Measurements from ENCODE around the gene BICRAL. TPM values are rescaled to one million over a fixed set of nuclear protein-coding genes. Genes with fewer than 3 reads are reported as not detected.

Gene BICRAL
- total RNA-seq, result 2.4 and 8.2 TPM in 2 replicates

GRCh38 chr6:42781796-42782688 lies at the start of gene BICRAL:
Gene BICRAL (plus strand): TSS chr6:42782052. CDS start chr6:42822023, 39,971 bp downstream.
- peak; percentile 77 for DNase-seq (ENCODE audit: low read depth)

GRCh38 chr6:42733867-42734481 lies 47.9 kb upstream of the BICRAL start:
- DNase-seq (ENCODE audit: low read depth), result peak; percentile 93

GRCh38 chr6:42735976-42736375 lies 45.9 kb upstream of the BICRAL start:
- peak; percentile 88 for DNase-seq (ENCODE audit: low read depth)

GRCh38 chr6:42740725-42741124 lies 41.1 kb upstream of the BICRAL start:
- DNase-seq (ENCODE audit: low read depth), result no peak

GRCh38 chr6:42742116-42742894 lies 39.5 kb upstream of the BICRAL start:
- DNase-seq (ENCODE audit: low read depth), result peak; percentile 70

GRCh38 chr6:42744351-42744893 lies 37.4 kb upstream of the BICRAL start:
- DNase-seq (ENCODE audit: low read depth), result no peak

GRCh38 chr6:42745083-42745639 lies 36.7 kb upstream of the BICRAL start:
- DNase-seq (ENCODE audit: low read depth), result no peak

GRCh38 chr6:42745640-42746462 lies 36.0 kb upstream of the BICRAL start, which contains the start of gene TBCC:
Gene TBCC (minus strand): TSS chr6:42746103. CDS start chr6:42746073, 30 bp downstream.
- DNase-seq (ENCODE audit: low read depth), result peak; percentile 96

- DNase-seq (ENCODE audit: low read depth), result peak; percentile 83
Observed at GRCh38 chr6:42746463-42747391, 35.1 kb upstream of the BICRAL start.

GRCh38 chr6:42748203-42748898 lies 33.5 kb upstream of the BICRAL start:
- DNase-seq (ENCODE audit: low read depth), result no peak

- no peak for DNase-seq (ENCODE audit: low read depth)
Observed at GRCh38 chr6:42751055-42751454, 30.8 kb upstream of the BICRAL start.

- no peak for DNase-seq (ENCODE audit: low read depth)
Observed at GRCh38 chr6:42754759-42755158, 27.1 kb upstream of the BICRAL start.

- DNase-seq (ENCODE audit: low read depth), result no peak
Observed at GRCh38 chr6:42756722-42757121, 25.1 kb upstream of the BICRAL start.

- no peak for DNase-seq (ENCODE audit: low read depth)
Observed at GRCh38 chr6:42758756-42759430, 23.0 kb upstream of the BICRAL start.

- DNase-seq (ENCODE audit: low read depth), result no peak
Observed at GRCh38 chr6:42761287-42762067, 20.4 kb upstream of the BICRAL start.

GRCh38 chr6:42762426-42762859 lies 19.4 kb upstream of the BICRAL start:
- DNase-seq (ENCODE audit: low read depth), result no peak

GRCh38 chr6:42762950-42763349 lies 18.9 kb upstream of the BICRAL start:
- no peak for DNase-seq (ENCODE audit: low read depth)
